Glutamatergic neuron (in vitro differentiated cells): ENCODE measurements around the gene UBE4B. TPM values are rescaled to one million over a fixed set of nuclear protein-coding genes. Genes with fewer than 3 reads are reported as not detected.
"Not testable (repeated sequence)": the region's sequence is repeated elsewhere in the genome, so short reads cannot be mapped to it uniquely, and the experiment has no call there.

Source experiments
- DNase-seq: peaks from one replicate; pipeline ENCODE4 v3.0.0; 2022
- H3K27ac Mint-ChIP-seq: one replicate; pipeline ENCODE4 v1.8.0; 2020; ENCODE audit warnings: mild to moderate bottlenecking, mixed read lengths, inconsistent platforms; ENCODE audit not compliant: unreplicated experiment
- H3K27me3 Mint-ChIP-seq: one replicate; pipeline ENCODE4 v1.8.0; 2020; ENCODE audit warnings: mild to moderate bottlenecking, moderate library complexity, mixed read lengths, inconsistent platforms; ENCODE audit not compliant: unreplicated experiment
- H3K36me3 Mint-ChIP-seq: one replicate; pipeline ENCODE4 v1.8.0; 2020; ENCODE audit warnings: mild to moderate bottlenecking, mixed read lengths, inconsistent platforms; ENCODE audit not compliant: unreplicated experiment
- H3K4me1 Mint-ChIP-seq: one replicate; pipeline ENCODE4 v1.8.0; 2020; ENCODE audit warnings: mild to moderate bottlenecking, low read depth, mixed read lengths, inconsistent platforms; ENCODE audit not compliant: unreplicated experiment
- H3K4me3 Mint-ChIP-seq: one replicate; pipeline ENCODE4 v1.8.0; 2020; ENCODE audit warnings: mild to moderate bottlenecking, mixed read lengths, inconsistent platforms; ENCODE audit not compliant: unreplicated experiment
- H3K9me3 Mint-ChIP-seq: one replicate; pipeline ENCODE4 v1.8.0; 2020; ENCODE audit warnings: mild to moderate bottlenecking, moderate library complexity, mixed read lengths, inconsistent platforms; ENCODE audit not compliant: unreplicated experiment
- total RNA-seq: library from RNA; stranded (reverse); fragmentation: NEBNext Ultra II Directional; extraction: Animal tissue kit (Norgen Biotek cat#: 25700); gene quantifications from one replicate; pipeline ENCODE4 v1.2.1, GENCODE V29; 2021; ENCODE audit not compliant: unreplicated experiment
- TF ChIP-seq, protein P1 (sequence below): fragments of 200-600 bp; sonication (generic); IDR thresholded peaks from one replicate; pipeline ENCODE4 v1.5.0; 2021; ENCODE audit not compliant: partially characterized antibody, unreplicated experiment

Gene UBE4B
- total RNA-seq, 1 donor from 2014 or later = 94.1 TPM

DNA sequence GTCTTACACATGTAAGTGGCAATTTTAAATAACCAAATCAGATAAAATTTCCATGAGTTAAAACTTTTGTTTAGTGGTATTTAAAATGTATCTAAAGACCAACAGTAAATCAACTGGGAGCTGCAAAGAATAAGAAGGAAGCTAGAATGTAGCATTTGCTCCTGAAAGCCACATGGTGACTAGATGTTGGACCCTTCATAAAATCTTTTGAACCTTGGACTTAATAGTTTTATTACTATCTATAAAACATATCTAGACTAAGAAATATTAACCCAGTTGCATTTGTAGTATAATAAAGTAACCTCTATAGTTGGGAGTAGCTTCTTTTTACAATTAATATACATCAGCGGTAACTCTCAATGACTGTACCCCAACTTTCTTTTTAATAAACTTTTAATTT is 72.1 kb downstream of the UBE4B start:
- H3K36me3 Mint-ChIP-seq = peaks cover under 1% of the 10 kb centered on the region
- no peak for DNase-seq
- H3K9me3 Mint-ChIP-seq = peaks cover 1% of the 10 kb centered on the region
- H3K4me3 Mint-ChIP-seq = no peak overlapping the region
- no peak overlapping the region for H3K27ac Mint-ChIP-seq
- H3K4me1 Mint-ChIP-seq = no peaks in the 10 kb centered on the region
- TF ChIP-seq, protein P1, sequence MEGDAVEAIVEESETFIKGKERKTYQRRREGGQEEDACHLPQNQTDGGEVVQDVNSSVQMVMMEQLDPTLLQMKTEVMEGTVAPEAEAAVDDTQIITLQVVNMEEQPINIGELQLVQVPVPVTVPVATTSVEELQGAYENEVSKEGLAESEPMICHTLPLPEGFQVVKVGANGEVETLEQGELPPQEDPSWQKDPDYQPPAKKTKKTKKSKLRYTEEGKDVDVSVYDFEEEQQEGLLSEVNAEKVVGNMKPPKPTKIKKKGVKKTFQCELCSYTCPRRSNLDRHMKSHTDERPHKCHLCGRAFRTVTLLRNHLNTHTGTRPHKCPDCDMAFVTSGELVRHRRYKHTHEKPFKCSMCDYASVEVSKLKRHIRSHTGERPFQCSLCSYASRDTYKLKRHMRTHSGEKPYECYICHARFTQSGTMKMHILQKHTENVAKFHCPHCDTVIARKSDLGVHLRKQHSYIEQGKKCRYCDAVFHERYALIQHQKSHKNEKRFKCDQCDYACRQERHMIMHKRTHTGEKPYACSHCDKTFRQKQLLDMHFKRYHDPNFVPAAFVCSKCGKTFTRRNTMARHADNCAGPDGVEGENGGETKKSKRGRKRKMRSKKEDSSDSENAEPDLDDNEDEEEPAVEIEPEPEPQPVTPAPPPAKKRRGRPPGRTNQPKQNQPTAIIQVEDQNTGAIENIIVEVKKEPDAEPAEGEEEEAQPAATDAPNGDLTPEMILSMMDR = no peak
- H3K27me3 Mint-ChIP-seq = peaks cover 4% of the 10 kb centered on the region

DNA sequence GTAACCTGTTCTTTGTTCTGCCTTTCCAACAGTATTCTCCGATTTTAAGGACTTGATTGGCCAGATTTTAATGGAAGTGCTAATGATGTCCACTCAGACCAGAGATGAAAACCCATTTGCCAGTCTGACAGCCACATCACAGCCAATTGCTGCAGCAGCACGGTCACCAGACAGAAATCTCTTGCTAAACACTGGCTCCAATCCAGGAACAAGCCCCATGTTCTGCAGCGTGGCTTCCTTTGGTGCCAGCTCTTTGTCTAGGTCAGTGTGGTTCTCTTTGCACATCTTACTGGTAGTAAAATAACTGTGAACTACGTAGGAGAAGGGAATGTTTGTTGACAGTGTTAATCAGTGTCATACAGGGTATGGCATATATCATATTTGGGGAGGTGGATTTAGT is 72.7 kb downstream of the UBE4B start:
- Mint-ChIP-seq H3K4me1 (no peaks in the 10 kb centered on the region), H3K4me3 (no peak overlapping the region), H3K27me3 (peaks cover 4% of the 10 kb centered on the region), H3K9me3 (peaks cover 1% of the 10 kb centered on the region), H3K36me3 (peaks cover 4% of the 10 kb centered on the region), H3K27ac (no peak overlapping the region)
- TF ChIP-seq, protein P1 = no peak
- DNase-seq = no peak

DNA sequence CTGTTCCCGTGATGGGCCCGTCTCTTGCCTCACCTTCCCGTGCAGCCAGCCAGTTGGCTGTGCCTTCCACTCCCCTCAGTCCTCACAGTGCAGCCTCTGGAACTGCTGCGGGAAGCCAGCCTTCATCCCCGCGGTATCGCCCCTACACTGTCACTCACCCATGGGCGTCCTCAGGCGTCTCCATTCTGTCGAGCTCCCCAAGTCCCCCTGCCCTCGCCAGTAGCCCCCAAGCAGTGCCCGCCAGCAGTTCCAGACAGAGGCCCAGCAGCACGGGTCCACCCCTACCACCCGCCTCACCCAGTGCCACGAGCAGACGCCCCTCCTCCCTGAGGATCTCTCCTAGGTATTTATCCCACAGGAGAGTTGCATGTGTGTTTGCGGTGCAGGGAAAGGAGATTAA is 73.5 kb downstream of the UBE4B start:
- H3K27ac Mint-ChIP-seq = no peak overlapping the region
- no peak overlapping the region for H3K4me3 Mint-ChIP-seq
- H3K27me3 Mint-ChIP-seq = peaks cover 4% of the 10 kb centered on the region
- H3K4me1 Mint-ChIP-seq = no peaks in the 10 kb centered on the region
- no peak for DNase-seq
- peaks cover 1% of the 10 kb centered on the region for H3K9me3 Mint-ChIP-seq
- TF ChIP-seq, protein P1 = no peak
- H3K36me3 Mint-ChIP-seq = peaks cover 4% of the 10 kb centered on the region

DNA sequence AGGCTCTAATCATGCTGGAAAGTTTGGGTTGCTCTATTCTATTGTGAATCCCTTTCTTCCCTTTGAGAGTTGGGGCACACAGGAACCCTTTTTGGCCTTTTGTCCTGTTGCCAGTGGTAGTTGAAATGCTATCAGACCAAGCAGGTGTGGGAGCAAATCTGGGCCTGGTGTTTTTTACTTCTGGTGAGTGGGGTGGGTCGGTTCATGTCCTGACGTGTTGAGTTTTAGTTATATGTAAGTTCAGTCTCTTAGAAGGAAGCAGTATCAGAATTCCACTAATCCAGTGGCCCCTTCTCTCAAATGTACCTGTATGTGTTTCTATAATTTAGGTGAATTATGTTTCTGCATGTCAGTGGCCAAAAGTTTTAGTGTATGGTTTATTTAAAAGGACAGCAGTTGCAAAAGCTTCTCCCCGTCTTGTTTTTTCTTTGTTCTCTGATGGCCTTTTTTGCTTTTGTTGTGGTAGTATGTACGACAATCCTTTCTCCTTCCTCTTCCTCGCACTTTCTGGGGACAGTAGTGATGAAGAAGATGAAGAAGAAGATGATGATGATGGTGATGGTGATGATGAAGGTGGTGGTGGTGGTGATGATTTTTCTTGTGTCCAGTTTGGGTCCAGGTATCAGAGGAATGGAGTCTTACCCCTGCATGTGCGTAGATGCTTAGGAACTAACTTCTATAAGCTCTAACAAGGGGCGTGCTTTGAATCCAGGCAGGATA is 74.2 kb downstream of the UBE4B start:
- Mint-ChIP-seq H3K27ac (peak overlapping the region; percentile 13), H3K4me1 (no peaks in the 10 kb centered on the region), H3K4me3 (no peak overlapping the region), H3K27me3 (peaks cover 2% of the 10 kb centered on the region), H3K36me3 (peaks cover 4% of the 10 kb centered on the region), H3K9me3 (peaks cover 1% of the 10 kb centered on the region)
- TF ChIP-seq, protein P1 = no peak
- no peak for DNase-seq

DNA sequence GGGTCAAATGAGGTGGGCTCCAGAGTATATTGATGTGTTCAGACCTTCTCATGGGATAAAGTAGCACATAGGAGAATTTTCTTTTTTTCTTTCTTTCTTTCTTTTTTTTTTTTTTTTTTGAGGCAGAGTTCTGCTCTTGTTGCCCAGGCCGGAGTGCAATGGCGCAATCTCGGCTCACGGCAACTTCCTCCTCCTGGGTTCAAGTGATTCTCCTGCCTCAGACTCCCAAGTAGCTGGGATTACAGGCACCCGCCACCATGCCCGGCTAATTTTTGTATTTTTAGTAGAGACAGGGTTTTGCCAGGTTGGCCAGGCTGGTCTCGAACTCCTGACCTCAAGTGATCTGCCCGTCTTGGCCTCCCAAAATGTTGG is 74.7 kb downstream of the UBE4B start:
- H3K27ac Mint-ChIP-seq, H3K4me3 Mint-ChIP-seq, H3K36me3 Mint-ChIP-seq, H3K9me3 Mint-ChIP-seq, H3K27me3 Mint-ChIP-seq, H3K4me1 Mint-ChIP-seq, DNase-seq: not testable (repeated sequence)
